ENCODE measurements around the gene MYBPH.

Gene MYBPH

GRCh38 chr1:203165800-203166161, 9.8 kb downstream of the MYBPH start:
- no peaks in the 10 kb centered on the region for H3K9me2 ChIP-seq (replicated peaks; ENCODE audit: insufficient read depth, low read length)
- peaks cover 7% of the 10 kb centered on the region; the same call in 1 of the 2 replicates for H3K4me1 ChIP-seq (ENCODE audit: low read length)
- no peak for DNase-seq
- no peaks in the 10 kb centered on the region for H3K27me3 ChIP-seq (replicated peaks; ENCODE audit: insufficient read depth, low read length)
- no peaks in the 10 kb centered on the region for H3K79me2 ChIP-seq (ENCODE audit: low read length)
- no peak overlapping the region for H3K9ac ChIP-seq (ENCODE audit: low read length)
- no peaks in the 10 kb centered on the region for H3K9me3 ChIP-seq (replicated peaks; ENCODE audit: insufficient read depth, low read length)
- no peak overlapping the region for H2AFZ ChIP-seq (ENCODE audit: low read length)
- no peaks in the 10 kb centered on the region for H4K20me1 ChIP-seq (ENCODE audit: insufficient read depth, low read length)
- no peak overlapping the region for H3K27ac ChIP-seq (ENCODE audit: low read length)
- no peaks in the 10 kb centered on the region for H3K36me3 ChIP-seq (replicated peaks; ENCODE audit: insufficient read depth, low read length)
- H3K4me3 ChIP-seq (ENCODE audit: low read length), result no peak overlapping the region
- no peaks in the 10 kb centered on the region for H3F3A ChIP-seq (ENCODE audit: insufficient read depth, low read length)
- H3K4me2 ChIP-seq (ENCODE audit: low read depth, low read length), result no peak overlapping the region
- TF ChIP-seq EZH2 (optimal IDR thresholded peaks at IDR 0.05; ENCODE audit: low read depth, low read length) (no peak), EZH2phosphoT487 (IDR thresholded peaks at IDR 0.05; ENCODE audit: low read length) (no peak), CTCF (IDR thresholded peaks at IDR 0.05; ENCODE audit: low read length) (no peak)

GRCh38 chr1:203165101-203165799, 10.4 kb downstream of the MYBPH start:
- Histone ChIP-seq H3K27me3 (replicated peaks; ENCODE audit: insufficient read depth, low read length) (no peaks in the 10 kb centered on the region), H3K27ac (ENCODE audit: low read length) (no peak overlapping the region), H3K36me3 (replicated peaks; ENCODE audit: insufficient read depth, low read length) (no peaks in the 10 kb centered on the region), H3K79me2 (ENCODE audit: low read length) (no peaks in the 10 kb centered on the region), H3K4me2 (ENCODE audit: low read depth, low read length) (no peak overlapping the region), H3K9ac (ENCODE audit: low read length) (no peak overlapping the region), H3K4me1 (ENCODE audit: low read length) (peaks cover 7% of the 10 kb centered on the region; the same call in 1 of the 2 replicates), H3K9me2 (replicated peaks; ENCODE audit: insufficient read depth, low read length) (no peaks in the 10 kb centered on the region), H2AFZ (ENCODE audit: low read length) (no peak overlapping the region), H4K20me1 (ENCODE audit: insufficient read depth, low read length) (no peaks in the 10 kb centered on the region), H3K9me3 (replicated peaks; ENCODE audit: insufficient read depth, low read length) (no peaks in the 10 kb centered on the region), H3F3A (ENCODE audit: insufficient read depth, low read length) (no peaks in the 10 kb centered on the region), H3K4me3 (ENCODE audit: low read length) (no peak overlapping the region)
- no peak for DNase-seq
- TF ChIP-seq EZH2phosphoT487 (IDR thresholded peaks at IDR 0.05; ENCODE audit: low read length), result no peak
- no peak for TF ChIP-seq EZH2 (optimal IDR thresholded peaks at IDR 0.05; ENCODE audit: low read depth, low read length)
- TF ChIP-seq CTCF (IDR thresholded peaks at IDR 0.05; ENCODE audit: low read length), result no peak

DNA sequence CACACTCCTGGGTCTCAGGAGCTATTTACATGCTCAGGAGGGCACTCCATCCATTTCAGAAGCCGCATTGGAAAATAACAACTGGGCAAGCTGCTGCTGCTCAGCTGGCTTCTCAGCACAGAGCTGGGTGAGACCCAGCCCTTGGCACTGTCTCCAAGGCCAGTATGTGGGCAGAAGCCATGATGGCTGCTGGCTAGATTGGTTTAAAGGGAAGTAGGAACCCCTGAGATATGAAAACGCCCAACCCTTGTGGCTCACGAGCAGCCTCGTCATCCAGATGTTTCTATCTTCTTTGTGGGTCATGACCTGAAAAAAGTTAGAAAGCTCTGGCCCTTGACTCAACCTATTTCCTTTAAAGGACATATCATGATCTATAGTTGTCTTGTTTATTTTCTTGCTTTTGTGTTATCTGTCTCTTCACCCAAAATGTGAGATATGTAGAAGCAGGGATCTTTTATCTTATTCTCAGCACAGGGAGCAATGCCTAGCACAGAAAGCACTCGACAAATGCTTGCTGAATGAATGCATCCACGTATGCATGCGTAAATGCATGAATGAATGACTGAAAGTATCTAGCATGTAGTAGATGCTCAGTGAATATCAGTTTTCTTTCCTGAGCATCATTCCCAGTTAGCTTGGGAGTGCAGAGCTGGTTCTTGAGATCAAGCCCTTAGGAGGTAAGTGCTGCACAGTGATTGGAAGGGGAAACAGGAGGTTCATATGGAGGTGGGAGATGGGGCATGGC, 11.6 kb downstream of the MYBPH start:
- Histone ChIP-seq H3K9me3 (replicated peaks; ENCODE audit: insufficient read depth, low read length) (no peaks in the 10 kb centered on the region), H3K36me3 (replicated peaks; ENCODE audit: insufficient read depth, low read length) (no peaks in the 10 kb centered on the region), H3K79me2 (ENCODE audit: low read length) (no peaks in the 10 kb centered on the region), H3K9ac (ENCODE audit: low read length) (no peak overlapping the region), H2AFZ (ENCODE audit: low read length) (no peak overlapping the region), H3F3A (ENCODE audit: insufficient read depth, low read length) (no peaks in the 10 kb centered on the region), H3K9me2 (replicated peaks; ENCODE audit: insufficient read depth, low read length) (no peaks in the 10 kb centered on the region), H3K4me1 (ENCODE audit: low read length) (peaks cover 7% of the 10 kb centered on the region; the same call in 1 of the 2 replicates), H3K27ac (ENCODE audit: low read length) (no peak overlapping the region), H3K27me3 (replicated peaks; ENCODE audit: insufficient read depth, low read length) (no peaks in the 10 kb centered on the region), H3K4me3 (ENCODE audit: low read length) (no peak overlapping the region), H4K20me1 (ENCODE audit: insufficient read depth, low read length) (no peaks in the 10 kb centered on the region), H3K4me2 (ENCODE audit: low read depth, low read length) (no peak overlapping the region)
- no peak for DNase-seq
- TF ChIP-seq EZH2phosphoT487 (IDR thresholded peaks at IDR 0.05; ENCODE audit: low read length), result no peak

DNA sequence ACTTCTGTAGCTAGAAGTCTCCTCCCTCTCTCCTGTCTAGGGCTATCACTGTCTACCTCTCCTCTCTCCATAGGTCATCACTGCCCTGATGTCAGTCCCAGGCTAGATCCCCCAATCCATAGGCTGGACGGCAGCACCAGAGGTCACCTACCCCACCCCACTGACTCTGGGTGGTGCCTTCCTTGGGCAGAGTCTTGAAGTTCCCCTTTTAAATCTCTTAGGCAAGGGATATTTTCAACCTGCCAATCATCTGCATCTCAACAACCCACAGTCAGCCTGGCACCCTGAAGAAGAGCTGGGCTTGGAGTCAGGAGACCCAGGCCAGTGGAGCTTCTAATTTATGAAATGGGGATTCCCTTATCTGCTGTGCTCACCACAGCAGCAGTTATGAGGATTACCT, 13.2 kb downstream of the MYBPH start:
- Histone ChIP-seq H3K4me1 (ENCODE audit: low read length) (peaks cover 7% of the 10 kb centered on the region; the same call in 1 of the 2 replicates), H3K27ac (ENCODE audit: low read length) (no peak overlapping the region), H2AFZ (ENCODE audit: low read length) (no peak overlapping the region), H3K79me2 (ENCODE audit: low read length) (no peaks in the 10 kb centered on the region), H3K9me3 (replicated peaks; ENCODE audit: insufficient read depth, low read length) (no peaks in the 10 kb centered on the region), H3K9me2 (replicated peaks; ENCODE audit: insufficient read depth, low read length) (no peaks in the 10 kb centered on the region), H3K9ac (ENCODE audit: low read length) (no peak overlapping the region), H3F3A (ENCODE audit: insufficient read depth, low read length) (no peaks in the 10 kb centered on the region), H3K4me2 (ENCODE audit: low read depth, low read length) (no peak overlapping the region), H3K4me3 (ENCODE audit: low read length) (no peak overlapping the region), H3K27me3 (replicated peaks; ENCODE audit: insufficient read depth, low read length) (no peaks in the 10 kb centered on the region), H3K36me3 (replicated peaks; ENCODE audit: insufficient read depth, low read length) (no peaks in the 10 kb centered on the region), H4K20me1 (ENCODE audit: insufficient read depth, low read length) (no peaks in the 10 kb centered on the region)
- no peak for DNase-seq
- TF ChIP-seq EZH2phosphoT487 (IDR thresholded peaks at IDR 0.05; ENCODE audit: low read length), result no peak

All from MM.1S (cell line).